ENCODE measurements around the gene SIK3.
"Not testable (repeated sequence)": the region's sequence is repeated elsewhere in the genome, so short reads cannot be mapped to it uniquely, and the experiment has no call there.

Gene SIK3

GRCh38 chr11:116838321-116839084, 259.7 kb downstream of the SIK3 start:
- H3K4me3 ChIP-seq (ENCODE audit: low read depth, low read length) = no peak overlapping the region
- in situ Hi-C loops (cut with HindIII; ENCODE audit: low sequenced_read_pairs) = no loop called here
- DNase-seq (ENCODE audit: low read depth, low spot score) = no peak
- TF ChIP-seq, protein P1, sequence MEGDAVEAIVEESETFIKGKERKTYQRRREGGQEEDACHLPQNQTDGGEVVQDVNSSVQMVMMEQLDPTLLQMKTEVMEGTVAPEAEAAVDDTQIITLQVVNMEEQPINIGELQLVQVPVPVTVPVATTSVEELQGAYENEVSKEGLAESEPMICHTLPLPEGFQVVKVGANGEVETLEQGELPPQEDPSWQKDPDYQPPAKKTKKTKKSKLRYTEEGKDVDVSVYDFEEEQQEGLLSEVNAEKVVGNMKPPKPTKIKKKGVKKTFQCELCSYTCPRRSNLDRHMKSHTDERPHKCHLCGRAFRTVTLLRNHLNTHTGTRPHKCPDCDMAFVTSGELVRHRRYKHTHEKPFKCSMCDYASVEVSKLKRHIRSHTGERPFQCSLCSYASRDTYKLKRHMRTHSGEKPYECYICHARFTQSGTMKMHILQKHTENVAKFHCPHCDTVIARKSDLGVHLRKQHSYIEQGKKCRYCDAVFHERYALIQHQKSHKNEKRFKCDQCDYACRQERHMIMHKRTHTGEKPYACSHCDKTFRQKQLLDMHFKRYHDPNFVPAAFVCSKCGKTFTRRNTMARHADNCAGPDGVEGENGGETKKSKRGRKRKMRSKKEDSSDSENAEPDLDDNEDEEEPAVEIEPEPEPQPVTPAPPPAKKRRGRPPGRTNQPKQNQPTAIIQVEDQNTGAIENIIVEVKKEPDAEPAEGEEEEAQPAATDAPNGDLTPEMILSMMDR (IDR thresholded peaks at IDR 0.05; ENCODE audit: low read depth, low read length) = no peak

DNA sequence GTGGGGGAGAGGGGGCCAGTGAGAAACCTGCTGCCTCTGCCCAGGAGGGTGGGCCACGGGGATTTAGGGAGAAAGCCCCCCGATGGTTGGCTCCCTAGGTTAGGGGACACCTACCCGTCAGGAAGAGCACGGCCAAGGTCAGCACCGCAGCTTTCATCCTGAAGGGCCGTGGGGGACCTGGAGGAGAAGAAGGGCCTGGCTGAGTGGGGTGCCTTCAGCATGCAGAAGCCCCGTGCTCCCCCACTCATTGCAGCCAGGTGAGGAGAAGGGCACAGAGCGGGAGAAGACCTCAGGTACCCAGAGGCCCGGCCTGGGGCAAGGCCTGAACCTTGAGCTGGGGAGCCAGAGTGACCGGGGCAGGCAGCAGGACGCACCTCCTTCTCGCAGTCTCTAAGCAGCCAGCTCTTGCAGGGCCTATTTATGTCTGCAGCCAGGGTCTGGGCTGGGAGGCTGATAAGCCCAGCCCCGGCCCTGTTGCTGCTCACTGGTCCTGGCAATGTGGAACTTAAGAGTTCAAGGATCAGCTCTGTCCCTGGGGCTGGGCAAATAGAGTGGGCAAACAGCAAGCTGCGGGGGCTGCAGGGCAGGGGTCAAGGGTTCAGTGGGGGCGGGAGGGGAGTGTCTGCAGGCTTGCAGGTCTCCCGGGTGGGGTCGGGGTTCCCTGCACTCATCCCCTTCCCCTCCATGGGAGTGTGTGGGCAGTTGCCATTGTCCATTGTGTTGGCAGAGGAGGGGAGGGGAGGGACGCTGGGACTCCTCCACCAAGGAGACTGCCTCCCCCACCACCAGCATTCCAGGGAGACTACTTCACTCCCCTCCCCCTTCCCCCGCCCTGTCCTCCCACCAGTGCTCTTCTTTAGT, 260.8 kb downstream of the SIK3 start, which contains the start of gene APOA1:
Gene APOA1 (minus strand): TSS at position 392 of the 861 bp plus-strand sequence. CDS start 235 bp downstream, at position 157.
- DNase-seq (ENCODE audit: low read depth, low spot score) = no peak
- in situ Hi-C loops (cut with HindIII; ENCODE audit: low sequenced_read_pairs) = no loop called here
- TF ChIP-seq, protein P1 (IDR thresholded peaks at IDR 0.05; ENCODE audit: low read depth, low read length) = no peak
- no peak within 1 kb of the TSS for H3K4me3 ChIP-seq (ENCODE audit: low read depth, low read length)

- no peak overlapping the region for H3K4me3 ChIP-seq (ENCODE audit: low read depth, low read length)
- TF ChIP-seq, protein P1 (IDR thresholded peaks at IDR 0.05; ENCODE audit: low read depth, low read length) = no peak
- in situ Hi-C loops (cut with HindIII; ENCODE audit: low sequenced_read_pairs) = no loop called here
- no peak for DNase-seq (ENCODE audit: low read depth, low spot score)
These were observed 261.6 kb downstream of the SIK3 start for GRCh38 chr11:116836632-116836991.

DNA sequence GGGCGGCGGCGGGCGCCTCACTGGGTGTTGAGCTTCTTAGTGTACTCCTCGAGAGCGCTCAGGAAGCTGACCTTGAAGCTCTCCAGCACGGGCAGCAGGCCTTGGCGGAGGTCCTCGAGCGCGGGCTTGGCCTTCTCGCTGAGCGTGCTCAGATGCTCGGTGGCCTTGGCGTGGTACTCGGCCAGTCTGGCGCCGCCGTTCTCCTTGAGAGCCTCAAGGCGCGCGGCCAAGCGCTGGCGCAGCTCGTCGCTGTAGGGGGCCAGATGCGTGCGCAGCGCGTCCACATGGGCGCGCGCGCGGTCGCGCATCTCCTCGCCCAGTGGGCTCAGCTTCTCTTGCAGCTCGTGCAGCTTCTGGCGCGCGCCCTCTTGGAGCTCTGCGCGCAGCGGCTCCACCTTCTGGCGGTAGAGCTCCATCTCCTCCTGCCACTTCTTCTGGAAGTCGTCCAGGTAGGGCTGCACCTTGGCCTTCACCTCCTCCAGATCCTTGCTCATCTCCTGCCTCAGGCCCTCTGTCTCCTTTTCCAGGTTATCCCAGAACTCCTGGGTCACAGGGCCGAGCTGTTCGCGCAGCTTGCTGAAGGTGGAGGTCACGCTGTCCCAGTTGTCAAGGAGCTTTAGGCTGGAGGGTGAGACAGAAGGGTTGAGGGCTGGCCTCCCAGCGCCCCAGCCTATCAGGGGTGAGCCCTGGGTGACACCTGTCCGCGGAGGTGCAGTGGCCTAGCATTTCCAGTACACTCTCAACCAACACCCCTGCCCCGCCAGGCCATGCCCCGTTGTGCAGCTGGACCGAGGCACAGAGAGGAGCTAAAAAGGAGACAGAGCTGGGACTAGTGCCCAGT, 262.2 kb downstream of the SIK3 start:
- H3K4me3 ChIP-seq (ENCODE audit: low read depth, low read length) = peak overlapping the region; percentile 27
- in situ Hi-C loops (cut with HindIII; ENCODE audit: low sequenced_read_pairs) = no loop called here
- DNase-seq (ENCODE audit: low read depth, low spot score) = peak; percentile 94
- TF ChIP-seq, protein P1 (IDR thresholded peaks at IDR 0.05; ENCODE audit: low read depth, low read length) = peak; percentile 74

DNA sequence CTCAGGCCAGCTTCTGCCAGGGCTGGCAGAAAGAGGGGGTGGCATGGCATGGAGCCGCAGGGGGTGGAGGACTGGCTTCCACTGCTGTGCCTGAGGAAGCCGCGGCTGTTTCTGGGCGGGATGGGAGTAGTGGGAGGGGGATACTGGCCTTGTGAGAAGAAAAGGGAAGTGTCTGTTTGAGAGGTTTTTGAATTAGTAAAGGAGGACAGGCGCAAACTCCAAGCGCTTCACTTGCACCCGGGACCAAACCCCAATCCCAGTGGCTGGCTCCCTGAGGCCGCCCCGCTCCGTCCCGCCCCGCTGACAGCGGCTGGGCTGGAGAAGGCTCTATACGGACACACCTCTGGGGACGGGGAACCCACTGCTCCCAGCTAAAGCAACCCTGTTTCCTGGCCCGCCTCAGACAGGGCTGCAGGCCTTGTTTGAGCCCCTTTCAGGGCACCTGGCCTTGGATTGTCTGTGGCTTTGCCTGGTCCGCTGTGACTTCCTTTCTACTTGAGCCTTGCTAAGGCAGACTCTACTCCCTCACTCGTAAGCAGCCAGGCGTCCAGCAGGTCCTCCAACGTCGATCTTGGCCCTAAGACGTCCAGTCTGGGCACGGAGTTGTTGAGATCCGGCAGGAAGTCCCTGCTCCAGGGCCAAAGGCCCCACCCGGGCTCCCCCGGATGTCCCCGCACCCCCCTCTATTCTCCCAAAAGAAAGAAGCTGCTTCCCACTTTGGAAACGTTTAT, 263.0 kb downstream of the SIK3 start:
- TF ChIP-seq, protein P1 (IDR thresholded peaks at IDR 0.05; ENCODE audit: low read depth, low read length) = no peak
- H3K4me3 ChIP-seq (ENCODE audit: low read depth, low read length) = peak overlapping the region; percentile 27
- DNase-seq (ENCODE audit: low read depth, low spot score) = no peak
- in situ Hi-C loops (cut with HindIII; ENCODE audit: low sequenced_read_pairs) = no loop called here

DNA sequence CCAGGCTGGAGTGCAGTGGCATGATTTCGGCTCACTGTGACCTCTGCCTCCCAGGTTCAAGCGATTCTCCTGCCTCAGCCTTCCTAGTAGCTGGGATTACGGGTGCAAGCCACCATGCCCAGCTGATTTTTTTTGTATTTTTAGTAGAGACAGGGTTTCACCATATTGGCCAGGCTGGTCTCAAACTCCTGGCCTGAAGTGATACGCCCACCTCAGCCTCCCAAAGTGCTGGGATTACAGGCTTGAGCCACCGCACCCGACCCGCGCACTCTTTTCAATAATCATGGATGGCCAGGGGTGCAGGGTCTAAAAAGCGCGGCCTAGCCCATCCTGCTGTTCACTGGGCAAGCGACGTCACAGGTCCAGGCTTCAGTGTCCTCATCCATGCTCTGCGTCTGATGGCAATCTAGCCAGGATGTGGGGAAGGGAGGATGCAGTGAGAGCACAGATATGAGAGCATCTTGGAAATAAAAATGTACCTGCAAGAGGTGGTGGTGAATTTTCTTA, 263.6 kb downstream of the SIK3 start:
- in situ Hi-C loops (cut with HindIII; ENCODE audit: low sequenced_read_pairs); DNase-seq (ENCODE audit: low read depth, low spot score); H3K4me3 ChIP-seq (ENCODE audit: low read depth, low read length): not testable (repeated sequence)
